MG63 (cell line): ENCODE results near the gene DGKZ. TPM values are rescaled to one million over a fixed set of nuclear protein-coding genes. Genes with fewer than 3 reads are reported as not detected.

Source experiments
- DNase-seq: peaks from one replicate; pipeline ENCODE4 v3.0.0-alpha.2; 2020
- H3K27me3 ChIP-seq: fragments of 250-450 bp; sonication (Bioruptor Pico); 2 replicates; pipeline ENCODE4 v1.5.1; 2020; ENCODE audit warnings: mild to moderate bottlenecking, moderate library complexity
- H3K36me3 ChIP-seq: fragments of 250-450 bp; sonication (Bioruptor Pico); 2 replicates; pipeline ENCODE4 v1.5.1; 2020; ENCODE audit warnings: mild to moderate bottlenecking, moderate library complexity
- H3K4me3 ChIP-seq: fragments of 250-450 bp; sonication (Bioruptor Pico); 2 replicates; pipeline ENCODE4 v1.5.1; 2020; ENCODE audit warnings: mild to moderate bottlenecking, moderate library complexity
- H3K9me3 ChIP-seq: fragments of 250-450 bp; sonication (Bioruptor Pico); 2 replicates; pipeline ENCODE4 v1.5.1; 2020; ENCODE audit warnings: mild to moderate bottlenecking, moderate library complexity
- total RNA-seq: library from RNA; depleted of rRNA; stranded (reverse); fragments of >200 nt; shearing (Covaris generic); gene quantifications from 2 replicates; pipeline ENCODE4 v1.2.3, GENCODE V29; 2014; ENCODE audit warnings: low replicate concordance

The DGKZ gene
- total RNA-seq, 1 experiment from 2014 or later = 33.4 TPM

DNA sequence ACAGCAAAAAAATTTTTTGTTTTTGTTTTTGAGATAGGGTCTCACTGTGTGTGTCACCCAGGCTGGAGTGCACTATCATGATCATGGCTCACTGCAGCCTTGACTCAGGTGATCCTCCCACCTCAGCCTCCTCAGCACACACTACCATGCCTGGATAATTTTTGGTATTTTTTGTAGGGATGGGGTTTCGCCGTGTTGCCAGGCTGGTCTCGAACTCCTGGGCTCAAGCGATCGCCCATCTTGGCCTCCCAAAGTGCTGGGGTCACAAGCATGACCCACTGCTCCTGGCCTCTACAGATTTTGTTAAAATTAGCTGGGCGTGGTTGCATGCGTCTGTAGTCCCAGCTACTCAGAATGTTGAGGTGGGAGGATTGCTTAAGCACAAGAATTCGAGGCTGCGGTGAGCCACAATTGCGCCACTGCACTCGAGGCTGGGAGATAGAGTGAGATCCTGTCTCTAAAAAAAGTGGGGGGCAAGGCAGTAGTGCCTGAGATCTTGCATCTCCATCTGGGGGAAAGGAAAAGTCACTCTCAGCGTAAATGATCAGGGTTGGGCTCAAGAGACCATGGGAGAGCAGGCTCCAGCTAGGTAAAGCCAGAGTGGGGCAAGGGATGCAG, 10.6 kb upstream of the DGKZ start:
- no peaks in the 10 kb centered on the region for H3K9me3 ChIP-seq
- no peaks in the 10 kb centered on the region for H3K36me3 ChIP-seq
- no peak overlapping the region for H3K4me3 ChIP-seq
- H3K27me3 ChIP-seq = no peaks in the 10 kb centered on the region
- no peak for DNase-seq

DNA sequence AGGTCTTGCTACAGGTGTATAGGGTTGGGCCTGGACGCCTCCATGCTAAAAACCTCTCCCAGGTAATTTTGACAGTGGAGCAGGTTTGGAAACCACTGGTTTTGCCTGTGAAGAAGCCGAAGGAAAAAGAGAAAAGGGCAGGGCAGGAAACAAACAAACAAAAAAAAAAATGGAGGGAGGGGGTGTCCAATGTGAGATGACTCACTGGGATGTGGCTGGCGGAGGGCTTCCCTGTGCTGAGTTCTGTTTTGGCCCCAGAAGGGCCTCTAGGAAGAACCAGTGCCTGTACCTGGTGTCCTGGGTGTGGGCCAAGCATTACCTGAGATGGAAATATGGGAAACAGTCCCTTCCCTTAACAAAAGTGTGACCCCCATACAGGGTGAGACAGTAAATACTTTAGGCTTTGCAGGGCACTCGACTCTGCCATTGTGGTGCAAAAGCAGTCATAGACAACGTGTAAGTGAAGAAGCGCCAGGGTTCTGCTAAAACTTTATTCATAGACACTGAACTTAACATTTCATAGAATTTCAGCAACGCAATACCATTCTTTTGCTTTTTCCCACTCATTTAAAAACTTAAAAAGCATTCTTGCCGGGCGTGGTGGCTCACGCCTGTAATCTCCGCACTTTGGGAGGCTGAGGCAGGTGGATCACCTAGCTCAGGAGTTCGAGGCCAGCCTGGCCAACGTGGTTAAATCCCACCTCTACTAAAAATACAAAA, 9.5 kb upstream of the DGKZ start:
- Histone ChIP-seq H3K36me3 (no peaks in the 10 kb centered on the region), H3K9me3 (no peaks in the 10 kb centered on the region), H3K4me3 (no peak overlapping the region), H3K27me3 (no peaks in the 10 kb centered on the region)
- DNase-seq = no peak

DNA sequence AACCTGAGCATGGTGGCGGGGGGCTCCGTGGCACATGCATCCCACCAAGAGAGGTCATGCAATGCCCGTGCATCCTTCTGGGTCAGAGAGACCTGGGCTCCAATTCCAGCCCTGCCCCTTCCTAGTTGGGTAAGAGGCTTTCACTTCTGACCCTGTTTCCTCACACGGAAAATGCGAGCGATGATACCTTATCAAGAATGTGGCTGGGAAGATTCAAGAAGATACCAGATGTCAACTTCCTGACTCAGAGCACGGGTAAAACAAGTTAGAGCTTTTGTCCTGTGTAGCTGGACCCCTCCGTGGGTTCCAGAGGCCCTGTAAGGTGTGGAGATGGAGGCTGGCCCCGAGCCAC, 8.7 kb upstream of the DGKZ start:
- Histone ChIP-seq H3K4me3 (no peak overlapping the region), H3K27me3 (no peaks in the 10 kb centered on the region), H3K36me3 (no peaks in the 10 kb centered on the region), H3K9me3 (no peaks in the 10 kb centered on the region)
- no peak for DNase-seq

DNA sequence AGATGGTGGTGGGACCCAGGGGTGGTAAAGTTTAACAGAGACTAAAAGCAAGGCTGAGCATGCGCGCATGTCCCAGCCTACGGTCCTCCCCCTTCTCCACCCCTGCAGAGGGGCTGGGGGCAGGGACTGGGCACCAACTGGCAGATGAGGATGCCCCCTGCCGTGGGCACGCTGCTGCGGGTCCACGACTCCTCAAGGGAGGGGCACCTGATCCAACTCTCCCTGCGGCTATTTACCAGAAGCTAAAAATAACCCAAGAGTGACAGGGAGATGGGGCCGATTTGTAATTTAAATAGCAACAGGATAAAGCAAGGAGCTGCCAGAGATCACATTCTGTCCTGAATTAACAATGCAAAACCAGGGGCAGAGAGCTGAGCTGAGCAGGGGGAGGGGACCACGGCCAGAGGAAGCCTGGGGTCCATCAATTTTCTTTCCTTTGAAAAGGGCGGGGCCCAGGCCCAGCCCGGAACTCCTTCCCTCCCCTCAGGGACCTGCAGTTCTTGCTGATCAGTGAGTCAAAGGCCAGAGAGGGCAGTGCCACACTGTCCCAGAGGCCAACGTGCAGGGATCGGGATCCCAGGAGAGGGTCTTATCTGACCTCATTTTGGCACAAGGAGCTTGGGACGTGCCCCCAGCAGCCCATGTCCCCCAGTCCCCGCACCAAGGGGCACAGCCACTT, 8.1 kb upstream of the DGKZ start:
- no peaks in the 10 kb centered on the region for H3K36me3 ChIP-seq
- DNase-seq = no peak
- no peaks in the 10 kb centered on the region for H3K27me3 ChIP-seq
- H3K4me3 ChIP-seq = no peak overlapping the region
- H3K9me3 ChIP-seq = no peaks in the 10 kb centered on the region

DNA sequence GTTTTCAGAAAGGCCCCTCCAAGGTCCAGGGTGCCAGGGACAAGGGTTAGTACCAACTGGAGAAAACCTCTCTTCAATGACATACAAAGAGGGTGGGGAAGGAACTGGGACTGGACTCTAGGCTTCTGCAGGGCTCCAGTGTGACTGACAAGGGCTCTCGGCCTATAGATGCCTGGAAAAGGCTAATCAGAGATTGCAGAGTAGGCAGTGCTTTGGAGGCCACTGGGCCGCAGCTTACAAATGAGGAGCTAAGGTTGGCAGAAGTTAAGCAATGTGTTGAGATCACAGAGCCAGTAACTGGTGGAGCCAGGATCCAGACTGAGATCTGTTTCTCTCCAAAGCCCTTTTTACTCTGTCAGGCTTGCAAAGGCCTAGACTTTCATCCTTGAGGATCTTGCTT, 7.4 kb upstream of the DGKZ start:
- H3K9me3 ChIP-seq = no peaks in the 10 kb centered on the region

DNA sequence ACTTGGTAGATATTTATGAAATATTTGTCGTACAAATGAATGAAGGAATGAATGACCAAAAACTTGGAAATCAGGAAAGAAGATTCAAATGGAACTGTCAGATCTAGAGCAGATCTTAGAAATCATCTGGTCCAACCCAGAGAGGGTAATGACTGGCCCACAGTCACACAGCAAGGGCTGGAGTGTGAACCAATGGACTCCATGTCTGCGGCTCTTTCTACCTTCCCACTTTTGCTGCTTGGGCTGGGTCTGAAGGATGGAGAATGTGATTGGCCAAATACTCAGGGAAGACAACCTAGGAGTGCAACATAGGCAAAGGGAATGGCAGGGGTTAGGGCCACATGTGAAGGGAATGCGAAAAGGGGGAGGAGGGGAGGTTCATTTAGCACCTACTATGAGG, 5.8 kb upstream of the DGKZ start:
- H3K4me3 ChIP-seq = no peak overlapping the region
- DNase-seq = no peak
- no peaks in the 10 kb centered on the region for H3K9me3 ChIP-seq
- H3K36me3 ChIP-seq = no peaks in the 10 kb centered on the region
- no peaks in the 10 kb centered on the region for H3K27me3 ChIP-seq

More for the DNA sequence above, 7.4 kb upstream of the DGKZ start:
- no peaks in the 10 kb centered on the region for H3K27me3 ChIP-seq
- DNase-seq = no peak
- no peaks in the 10 kb centered on the region for H3K36me3 ChIP-seq
- H3K4me3 ChIP-seq = no peak overlapping the region

DNA sequence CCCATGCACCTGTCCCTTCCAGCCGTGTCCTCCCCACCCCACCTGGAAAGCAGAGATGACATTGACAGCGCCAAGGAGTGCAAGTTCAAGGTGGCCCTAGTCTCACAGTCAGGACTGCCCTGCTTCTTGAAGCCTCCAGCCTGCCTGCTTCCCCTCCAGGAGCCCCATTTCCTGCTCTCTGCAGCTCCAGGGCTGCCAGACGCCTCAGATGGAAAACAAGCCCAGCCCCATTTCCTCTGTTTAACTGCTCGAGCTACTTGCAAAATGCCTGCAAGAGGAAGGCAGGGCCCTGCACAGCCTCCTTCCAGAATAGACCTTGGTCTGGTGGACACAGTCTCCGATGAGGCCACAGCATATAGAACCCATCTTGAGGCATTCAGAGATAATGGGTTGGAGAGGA, 5.0 kb upstream of the DGKZ start:
- Histone ChIP-seq H3K36me3 (no peaks in the 10 kb centered on the region), H3K27me3 (no peaks in the 10 kb centered on the region), H3K9me3 (no peaks in the 10 kb centered on the region), H3K4me3 (no peak overlapping the region)
- DNase-seq = no peak

DNA sequence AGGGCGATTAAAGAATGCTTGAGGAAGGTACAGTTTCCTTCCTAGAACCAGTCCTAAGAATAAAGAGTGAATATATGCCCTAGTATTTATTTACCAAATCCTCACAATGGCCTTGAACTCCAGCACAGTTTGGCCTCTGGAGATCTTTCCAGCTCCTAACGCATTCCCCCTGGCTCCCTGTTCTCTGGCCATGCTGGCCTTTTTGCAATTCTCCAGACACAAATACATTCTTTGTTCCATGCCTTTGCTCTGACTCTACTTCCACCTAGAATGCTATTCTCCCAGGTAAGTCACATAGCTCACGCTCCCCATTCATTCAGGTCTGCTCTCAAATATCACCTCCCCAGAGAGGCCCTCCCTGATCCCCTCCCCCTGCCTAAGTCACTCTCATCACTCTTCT, 3.7 kb upstream of the DGKZ start:
- H3K36me3 ChIP-seq = no peaks in the 10 kb centered on the region
- H3K4me3 ChIP-seq = no peak overlapping the region
- H3K9me3 ChIP-seq = no peaks in the 10 kb centered on the region
- H3K27me3 ChIP-seq = no peaks in the 10 kb centered on the region
- DNase-seq = no peak

DNA sequence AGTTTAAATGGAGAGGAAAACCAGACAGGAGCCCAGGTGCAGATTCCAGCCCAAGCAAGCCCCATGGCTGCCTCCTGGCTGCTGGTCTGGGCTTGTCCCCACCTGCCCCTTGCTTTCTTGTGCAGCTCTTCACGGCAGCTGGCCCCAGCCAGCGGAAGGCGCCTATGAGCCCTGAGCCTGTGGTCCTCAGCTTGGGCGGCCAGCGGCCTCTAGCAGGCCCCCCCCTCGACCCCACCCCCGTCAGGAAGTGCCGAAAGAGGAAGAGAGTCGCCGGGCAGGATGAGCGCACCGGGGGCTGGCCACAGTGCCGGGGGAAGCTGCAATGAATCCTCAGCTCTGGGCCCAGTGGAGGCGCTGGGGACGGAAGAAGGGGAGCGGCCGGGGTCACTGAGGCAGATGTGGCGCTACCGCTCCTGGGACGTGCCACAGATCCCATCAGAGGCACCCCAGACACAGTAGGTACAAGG, 2.1 kb upstream of the DGKZ start:
- Histone ChIP-seq H3K27me3 (no peaks in the 10 kb centered on the region), H3K36me3 (no peaks in the 10 kb centered on the region), H3K9me3 (no peaks in the 10 kb centered on the region), H3K4me3 (no peak overlapping the region)
- no peak for DNase-seq

DNA sequence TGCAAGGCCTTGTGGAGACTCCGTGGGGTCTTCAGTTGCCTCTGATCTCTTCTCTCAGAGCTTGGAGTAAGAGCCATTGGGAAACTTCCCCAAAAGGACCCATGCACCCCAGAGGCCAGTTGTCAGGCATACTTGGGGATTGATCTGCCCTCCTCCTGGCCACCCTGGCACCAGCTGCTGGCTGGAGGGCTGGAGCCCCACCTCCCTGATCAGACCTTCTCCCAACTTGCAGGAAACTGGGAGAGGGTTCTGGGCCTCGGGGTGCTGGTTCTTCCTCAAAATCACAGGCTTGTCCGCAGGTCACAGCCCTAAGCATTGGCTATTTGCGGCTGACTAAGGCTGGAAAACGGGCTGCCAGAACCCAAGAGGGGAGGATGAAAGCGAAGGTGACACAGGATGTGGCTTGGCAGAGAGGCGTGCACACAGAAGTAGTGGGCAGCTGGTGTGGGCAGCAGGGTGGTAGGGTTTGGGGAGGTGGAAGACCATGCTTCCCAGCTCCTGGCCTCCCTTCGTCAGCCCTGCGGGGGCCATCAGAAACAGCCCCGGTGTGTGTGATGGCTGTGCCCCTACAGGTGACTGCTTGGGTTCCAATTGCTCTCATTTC, 1.3 kb upstream of the DGKZ start:
- H3K4me3 ChIP-seq = no peak overlapping the region

DNA sequence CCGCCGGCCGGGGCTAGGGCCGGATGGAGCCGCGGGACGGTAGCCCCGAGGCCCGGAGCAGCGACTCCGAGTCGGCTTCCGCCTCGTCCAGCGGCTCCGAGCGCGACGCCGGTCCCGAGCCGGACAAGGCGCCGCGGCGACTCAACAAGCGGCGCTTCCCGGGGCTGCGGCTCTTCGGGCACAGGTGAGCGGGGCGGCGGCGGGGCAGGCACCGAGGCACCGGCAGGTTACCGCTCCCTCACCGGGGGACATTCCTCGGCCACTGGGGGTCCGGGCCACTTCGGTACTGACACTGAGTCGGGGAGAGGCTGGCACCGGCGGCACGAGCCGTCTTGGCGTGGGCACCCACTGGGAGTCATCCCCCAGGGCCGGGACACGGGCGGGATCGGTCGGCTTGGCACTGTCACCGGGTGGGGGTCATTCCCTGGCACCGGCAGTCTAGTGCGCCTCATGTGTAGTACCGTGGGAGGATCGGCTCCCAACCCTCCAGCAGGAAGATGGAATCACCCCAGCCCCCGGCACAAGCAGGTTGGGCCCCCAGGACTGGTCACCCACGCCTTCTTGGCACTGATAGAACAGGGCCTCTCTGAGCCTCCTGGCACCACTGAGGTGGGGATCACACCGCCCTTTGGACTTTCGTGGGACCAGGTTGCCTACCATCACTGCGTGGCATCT, 511 bp downstream of the DGKZ start:
- Histone ChIP-seq H3K4me3 (peak overlapping the region; percentile 86), H3K36me3 (no peaks in the 10 kb centered on the region), H3K9me3 (no peaks in the 10 kb centered on the region), H3K27me3 (no peaks in the 10 kb centered on the region)
- peak; percentile 28 for DNase-seq

More for the DNA sequence above, 1.3 kb upstream of the DGKZ start:
- no peak for DNase-seq
- no peaks in the 10 kb centered on the region for H3K27me3 ChIP-seq
- H3K9me3 ChIP-seq = no peaks in the 10 kb centered on the region
- no peaks in the 10 kb centered on the region for H3K36me3 ChIP-seq

DNA sequence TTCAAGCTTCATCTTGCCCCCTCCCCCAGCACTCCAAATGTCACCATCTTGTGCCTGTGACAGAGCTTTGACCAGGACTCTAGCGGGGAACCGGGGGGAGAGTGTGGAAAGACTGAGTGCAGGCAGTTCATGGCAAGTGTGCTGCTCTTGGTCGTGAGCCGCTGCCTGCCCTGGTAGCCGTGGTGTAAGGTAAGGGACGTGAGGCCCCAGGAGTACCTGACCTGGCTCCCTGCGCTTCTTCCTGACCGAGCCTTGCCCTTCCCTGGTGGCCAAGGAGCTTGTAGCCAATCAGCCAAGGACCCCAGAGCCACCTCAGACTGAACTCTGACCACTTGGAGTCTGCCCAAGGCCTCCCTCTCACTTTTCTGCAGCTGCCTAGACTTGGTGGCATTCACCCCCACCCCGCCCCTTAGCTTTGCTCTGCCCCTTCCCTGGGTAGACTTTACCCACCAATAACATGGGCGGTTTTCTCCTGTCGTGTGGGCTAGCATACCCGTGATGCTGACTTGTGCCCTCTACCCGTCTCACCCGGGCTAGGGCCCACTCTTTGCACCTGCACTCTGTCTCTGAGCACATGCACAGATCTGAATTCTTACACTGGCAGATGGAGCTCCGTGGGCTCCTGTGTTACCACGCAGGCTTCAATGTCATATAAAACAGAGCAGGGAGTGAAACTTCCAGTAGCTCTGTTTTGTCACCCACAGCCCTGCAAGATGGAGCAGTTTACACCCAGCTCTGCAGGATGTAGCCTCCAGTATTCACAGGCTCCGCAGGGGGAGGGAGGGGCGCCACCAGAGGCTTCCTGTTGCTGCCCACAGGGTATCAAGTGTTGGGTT, 1.5 kb downstream of the DGKZ start:
- no peak for DNase-seq
- H3K4me3 ChIP-seq = peak overlapping the region; percentile 86
- no peaks in the 10 kb centered on the region for H3K27me3 ChIP-seq
- H3K9me3 ChIP-seq = no peaks in the 10 kb centered on the region
- no peaks in the 10 kb centered on the region; the same call in 1 of the 2 replicates for H3K36me3 ChIP-seq

DNA sequence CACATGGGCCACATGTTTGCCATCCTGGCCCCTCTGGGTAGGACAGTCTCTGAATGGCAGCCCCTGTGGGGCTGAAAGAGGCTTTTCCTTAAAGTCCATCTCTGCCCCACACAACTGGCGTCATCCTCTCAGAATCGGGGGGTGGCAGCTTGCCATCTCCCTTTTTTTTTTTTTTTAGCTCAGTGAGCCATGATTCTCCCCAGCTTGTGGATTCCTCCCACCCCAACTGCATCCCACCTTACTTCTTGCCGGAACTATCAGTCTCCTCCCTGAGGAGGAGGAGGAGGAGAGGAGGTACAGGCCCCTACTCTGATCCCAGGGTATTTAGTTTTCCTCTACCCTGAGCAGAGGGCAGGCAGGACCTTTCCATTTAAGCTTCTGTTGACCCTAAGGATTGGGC, 3.4 kb downstream of the DGKZ start:
- no peaks in the 10 kb centered on the region; the same call in 1 of the 2 replicates for H3K36me3 ChIP-seq
- H3K27me3 ChIP-seq = no peaks in the 10 kb centered on the region
- no peak for DNase-seq
- H3K9me3 ChIP-seq = no peaks in the 10 kb centered on the region
- H3K4me3 ChIP-seq = no peak overlapping the region

DNA sequence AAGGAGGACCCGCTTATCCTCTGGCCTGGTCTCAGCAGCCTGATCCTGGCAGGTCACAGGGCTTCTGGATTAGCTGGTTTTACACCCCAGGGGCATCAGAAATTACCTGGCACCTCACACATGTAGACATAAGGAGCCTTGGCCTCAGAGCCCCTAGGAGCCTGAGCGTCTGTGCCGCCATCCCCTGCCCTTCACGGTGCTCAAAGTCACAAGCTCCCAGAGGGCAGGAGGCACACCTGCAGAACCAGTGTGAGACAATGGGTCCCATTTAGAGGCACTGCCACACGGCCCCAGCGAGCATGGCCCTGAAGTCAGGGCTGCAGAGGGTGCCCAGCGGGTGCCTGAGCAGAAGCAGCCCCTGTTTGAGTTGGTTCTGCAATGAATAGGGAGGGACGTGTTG, 3.9 kb downstream of the DGKZ start:
- Histone ChIP-seq H3K9me3 (no peaks in the 10 kb centered on the region), H3K36me3 (no peaks in the 10 kb centered on the region; the same call in 1 of the 2 replicates), H3K27me3 (no peaks in the 10 kb centered on the region), H3K4me3 (no peak overlapping the region)
- DNase-seq = no peak

DNA sequence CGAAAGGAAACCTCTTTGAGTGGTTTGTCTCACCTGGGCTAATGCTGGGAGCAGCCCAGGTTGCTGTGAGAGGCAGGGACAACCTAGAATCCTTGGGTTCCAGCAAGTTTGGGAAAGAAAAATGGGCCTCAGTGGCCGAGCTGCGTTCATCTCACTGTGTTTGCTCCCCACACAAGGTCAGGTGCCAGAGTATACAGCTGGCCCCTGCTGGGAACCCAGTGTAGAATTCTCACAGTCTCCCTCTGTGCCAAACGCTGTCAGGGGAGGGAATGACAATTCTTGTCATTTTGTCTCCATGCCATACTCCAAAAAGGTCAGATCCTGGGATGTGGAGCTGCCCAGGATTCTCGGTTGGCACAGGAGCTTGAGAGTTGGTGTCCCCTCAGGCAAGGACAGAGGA, 4.3 kb downstream of the DGKZ start:
- no peaks in the 10 kb centered on the region for H3K9me3 ChIP-seq
- no peaks in the 10 kb centered on the region; the same call in 1 of the 2 replicates for H3K36me3 ChIP-seq
- H3K27me3 ChIP-seq = no peaks in the 10 kb centered on the region
- H3K4me3 ChIP-seq = no peak overlapping the region
- no peak for DNase-seq
